ENCODE measurements around the gene ATRNL1. TPM values are rescaled to one million over a fixed set of nuclear protein-coding genes. Genes with fewer than 3 reads are reported as not detected.

ATRNL1 gene
- total RNA-seq, 1 experiment from 2014 or later: not detected

DNA sequence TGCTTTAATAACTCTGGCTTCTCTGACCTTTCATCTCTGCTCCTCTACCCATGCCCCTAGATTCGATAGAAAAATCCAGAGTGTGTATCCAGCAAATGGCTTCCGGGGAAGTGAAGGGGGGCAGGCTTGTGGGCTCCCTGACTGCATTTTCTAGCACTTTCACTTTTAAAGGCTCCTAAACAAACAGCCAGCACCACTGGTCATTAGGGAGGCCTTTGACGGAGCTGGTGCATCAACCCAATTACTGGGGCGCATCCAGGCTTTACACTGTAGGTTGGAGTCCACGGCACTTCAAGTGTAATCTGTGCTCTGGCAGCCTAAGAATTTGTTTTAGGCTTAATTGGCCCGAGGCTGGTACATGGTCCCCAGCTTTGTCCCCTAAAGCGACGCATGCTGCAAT, 887.9 kb downstream of the ATRNL1 start:
- no peak overlapping the region for H3K4me2 ChIP-seq (ENCODE audit: low read length)
- BruUV-seq (replicated peaks): no TSS peak
- POLR2A ChIA-PET (ENCODE audit: unreplicated experiment): no interaction called here
- H3K27me3 ChIP-seq (ENCODE audit: low read length): no peaks in the 10 kb centered on the region
- H4K20me1 ChIP-seq (ENCODE audit: low read length): no peaks in the 10 kb centered on the region
- H3K9me2 ChIP-seq (replicated peaks; ENCODE audit: low read length): no peaks in the 10 kb centered on the region
- H3K4me1 ChIP-seq (ENCODE audit: insufficient read depth, low read length): no peaks in the 10 kb centered on the region
- no peak overlapping the region for H3K27ac ChIP-seq (ENCODE audit: low read length)
- DNase-seq: no peak
- no peak overlapping the region for H3K4me3 ChIP-seq (ENCODE audit: low read length)
- no peak overlapping the region for H2AFZ ChIP-seq (ENCODE audit: low read length)
- H3K79me2 ChIP-seq (ENCODE audit: low read length): no peaks in the 10 kb centered on the region
- no peaks in the 10 kb centered on the region for H3F3A ChIP-seq (ENCODE audit: low read length, unreplicated experiment)
- no peak overlapping the region for H3K9ac ChIP-seq (ENCODE audit: low read length)
- H3K36me3 ChIP-seq (ENCODE audit: low read depth, low read length): no peaks in the 10 kb centered on the region
- TF ChIP-seq, protein P1, sequence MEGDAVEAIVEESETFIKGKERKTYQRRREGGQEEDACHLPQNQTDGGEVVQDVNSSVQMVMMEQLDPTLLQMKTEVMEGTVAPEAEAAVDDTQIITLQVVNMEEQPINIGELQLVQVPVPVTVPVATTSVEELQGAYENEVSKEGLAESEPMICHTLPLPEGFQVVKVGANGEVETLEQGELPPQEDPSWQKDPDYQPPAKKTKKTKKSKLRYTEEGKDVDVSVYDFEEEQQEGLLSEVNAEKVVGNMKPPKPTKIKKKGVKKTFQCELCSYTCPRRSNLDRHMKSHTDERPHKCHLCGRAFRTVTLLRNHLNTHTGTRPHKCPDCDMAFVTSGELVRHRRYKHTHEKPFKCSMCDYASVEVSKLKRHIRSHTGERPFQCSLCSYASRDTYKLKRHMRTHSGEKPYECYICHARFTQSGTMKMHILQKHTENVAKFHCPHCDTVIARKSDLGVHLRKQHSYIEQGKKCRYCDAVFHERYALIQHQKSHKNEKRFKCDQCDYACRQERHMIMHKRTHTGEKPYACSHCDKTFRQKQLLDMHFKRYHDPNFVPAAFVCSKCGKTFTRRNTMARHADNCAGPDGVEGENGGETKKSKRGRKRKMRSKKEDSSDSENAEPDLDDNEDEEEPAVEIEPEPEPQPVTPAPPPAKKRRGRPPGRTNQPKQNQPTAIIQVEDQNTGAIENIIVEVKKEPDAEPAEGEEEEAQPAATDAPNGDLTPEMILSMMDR (conservative IDR thresholded peaks at IDR 0.05; ENCODE audit: low read depth, low read length): no peak
- no peak for TF ChIP-seq EZH2phosphoT487 (IDR thresholded peaks at IDR 0.05; ENCODE audit: borderline replicate concordance, low read length)
- no peak for TF ChIP-seq EZH2 (IDR thresholded peaks at IDR 0.05; ENCODE audit: low read length, unreplicated experiment)
- intact Hi-C loops (cut with micrococcal nuclease): no loop called here
- CTCF ChIA-PET: no interaction called here
- ATAC-seq: no peak
- H3K9me3 ChIP-seq (ENCODE audit: low read length): no peaks in the 10 kb centered on the region

DNA sequence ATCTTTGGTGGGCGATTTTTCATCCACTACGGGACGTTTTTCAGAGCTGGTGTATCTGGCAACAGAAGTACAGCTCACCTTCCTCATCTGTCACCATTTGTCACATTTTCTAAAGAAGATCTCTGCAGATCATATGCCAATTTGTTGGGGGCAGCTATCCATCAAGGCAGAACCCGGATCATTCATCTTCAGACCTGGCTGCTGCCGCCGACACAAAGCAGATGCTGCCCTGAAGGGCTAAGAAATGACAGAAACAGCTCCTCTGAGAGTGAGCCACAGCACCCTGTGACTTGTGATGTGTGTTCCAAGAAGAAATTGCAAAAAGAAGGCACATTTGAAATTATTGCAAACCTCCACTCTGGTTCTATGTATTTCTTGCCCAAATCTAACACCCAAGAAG, 888.9 kb downstream of the ATRNL1 start:
- Histone ChIP-seq H3K79me2 (ENCODE audit: low read length) (no peaks in the 10 kb centered on the region), H3K4me2 (ENCODE audit: low read length) (no peak overlapping the region), H3K27ac (ENCODE audit: low read length) (no peak overlapping the region), H3K9me2 (replicated peaks; ENCODE audit: low read length) (no peaks in the 10 kb centered on the region), H4K20me1 (ENCODE audit: low read length) (no peaks in the 10 kb centered on the region), H3K9ac (ENCODE audit: low read length) (no peak overlapping the region), H3K36me3 (ENCODE audit: low read depth, low read length) (no peaks in the 10 kb centered on the region), H3K4me3 (ENCODE audit: low read length) (no peak overlapping the region), H3K4me1 (ENCODE audit: insufficient read depth, low read length) (no peaks in the 10 kb centered on the region), H3K27me3 (ENCODE audit: low read length) (no peaks in the 10 kb centered on the region), H2AFZ (ENCODE audit: low read length) (no peak overlapping the region), H3K9me3 (ENCODE audit: low read length) (no peaks in the 10 kb centered on the region), H3F3A (ENCODE audit: low read length, unreplicated experiment) (no peaks in the 10 kb centered on the region)
- ChIA-PET POLR2A (ENCODE audit: unreplicated experiment) (no interaction called here), CTCF (no interaction called here)
- no TSS peak for BruUV-seq (replicated peaks)
- intact Hi-C loops (cut with micrococcal nuclease): no loop called here
- no peak for DNase-seq
- ATAC-seq: no peak
- TF ChIP-seq, protein P1 (conservative IDR thresholded peaks at IDR 0.05; ENCODE audit: low read depth, low read length): no peak
- TF ChIP-seq EZH2 (IDR thresholded peaks at IDR 0.05; ENCODE audit: low read length, unreplicated experiment) (no peak), EZH2phosphoT487 (IDR thresholded peaks at IDR 0.05; ENCODE audit: borderline replicate concordance, low read length) (no peak)

DNA sequence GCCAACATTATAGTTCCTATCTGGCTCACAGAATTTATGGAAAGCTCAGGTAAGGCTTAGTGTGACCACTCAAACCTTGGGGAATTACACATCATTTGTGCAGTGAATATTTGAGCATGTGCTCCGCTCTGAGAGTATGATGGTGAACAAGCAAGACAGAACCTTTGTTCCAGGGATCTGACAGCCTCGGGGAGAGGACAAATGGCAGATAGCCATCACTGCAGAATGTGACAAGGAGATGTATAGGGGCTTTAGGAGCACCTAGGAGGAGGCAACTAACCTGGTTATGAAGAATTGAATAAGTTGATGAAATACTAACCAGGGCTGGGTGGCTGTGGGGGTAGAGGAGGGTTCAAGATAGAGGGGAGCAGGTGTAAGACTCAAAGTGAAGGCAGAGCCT, 889.4 kb downstream of the ATRNL1 start:
- Histone ChIP-seq H3K4me3 (ENCODE audit: low read length) (no peak overlapping the region), H4K20me1 (ENCODE audit: low read length) (no peaks in the 10 kb centered on the region), H3F3A (ENCODE audit: low read length, unreplicated experiment) (no peaks in the 10 kb centered on the region), H3K27ac (ENCODE audit: low read length) (no peak overlapping the region), H3K79me2 (ENCODE audit: low read length) (no peaks in the 10 kb centered on the region), H2AFZ (ENCODE audit: low read length) (no peak overlapping the region), H3K9ac (ENCODE audit: low read length) (no peak overlapping the region), H3K27me3 (ENCODE audit: low read length) (no peaks in the 10 kb centered on the region), H3K9me3 (ENCODE audit: low read length) (no peaks in the 10 kb centered on the region), H3K4me2 (ENCODE audit: low read length) (no peak overlapping the region), H3K4me1 (ENCODE audit: insufficient read depth, low read length) (no peaks in the 10 kb centered on the region), H3K9me2 (replicated peaks; ENCODE audit: low read length) (no peaks in the 10 kb centered on the region), H3K36me3 (ENCODE audit: low read depth, low read length) (no peaks in the 10 kb centered on the region)
- no TSS peak for BruUV-seq (replicated peaks)
- DNase-seq: no peak
- CTCF ChIA-PET: no interaction called here
- no peak for ATAC-seq
- TF ChIP-seq EZH2phosphoT487 (IDR thresholded peaks at IDR 0.05; ENCODE audit: borderline replicate concordance, low read length) (no peak), EZH2 (IDR thresholded peaks at IDR 0.05; ENCODE audit: low read length, unreplicated experiment) (no peak)
- TF ChIP-seq, protein P1 (conservative IDR thresholded peaks at IDR 0.05; ENCODE audit: low read depth, low read length): no peak
- intact Hi-C loops (cut with micrococcal nuclease): no loop called here
- POLR2A ChIA-PET (ENCODE audit: unreplicated experiment): no interaction called here
